Mesothelial cell of epicardium (in vitro differentiated cells): Measurements from ENCODE around the gene KCNC1. TPM values are rescaled to one million over a fixed set of nuclear protein-coding genes. Genes with fewer than 3 reads are reported as not detected.

Experiments
- DNase-seq, 2 experiments: peaks; one replicate each; pipeline ENCODE4 v3.0.0; 2021; ENCODE audit warnings: low spot score in 2 of 2; ENCODE audit not compliant: unreplicated experiment in 2 of 2
- H3K27ac Mint-ChIP-seq: 2 replicates; pipeline ENCODE4 v1.8.0; 2021; ENCODE audit warnings: mixed read lengths
- H3K27me3 Mint-ChIP-seq: 2 replicates; pipeline ENCODE4 v1.8.0; 2021; ENCODE audit warnings: low read depth, mixed read lengths
- H3K36me3 Mint-ChIP-seq: 2 replicates; pipeline ENCODE4 v1.8.0; 2021; ENCODE audit warnings: mixed read lengths
- H3K4me1 Mint-ChIP-seq: 2 replicates; pipeline ENCODE4 v1.8.0; 2021; ENCODE audit warnings: mixed read lengths
- H3K4me3 Mint-ChIP-seq: 2 replicates; pipeline ENCODE4 v1.8.0; 2021; ENCODE audit warnings: mild to moderate bottlenecking, moderate library complexity, mixed read lengths
- H3K9me3 Mint-ChIP-seq: 2 replicates; pipeline ENCODE4 v1.8.0; 2021; ENCODE audit warnings: mixed read lengths
- CTCF ChIP-seq: fragments of 200-600 bp; sonication (generic); IDR thresholded peaks from one replicate; pipeline ENCODE4 v1.5.0; 2021; ENCODE audit warnings: antibody characterized with exemption; ENCODE audit not compliant: unreplicated experiment
- total RNA-seq: library from RNA; stranded (reverse); gene quantifications from 3 replicates; pipeline ENCODE4 v1.2.1, GENCODE V29; 2021

Gene KCNC1
- total RNA-seq, 1 donor from 2014 or later, result 0.20 TPM

DNA sequence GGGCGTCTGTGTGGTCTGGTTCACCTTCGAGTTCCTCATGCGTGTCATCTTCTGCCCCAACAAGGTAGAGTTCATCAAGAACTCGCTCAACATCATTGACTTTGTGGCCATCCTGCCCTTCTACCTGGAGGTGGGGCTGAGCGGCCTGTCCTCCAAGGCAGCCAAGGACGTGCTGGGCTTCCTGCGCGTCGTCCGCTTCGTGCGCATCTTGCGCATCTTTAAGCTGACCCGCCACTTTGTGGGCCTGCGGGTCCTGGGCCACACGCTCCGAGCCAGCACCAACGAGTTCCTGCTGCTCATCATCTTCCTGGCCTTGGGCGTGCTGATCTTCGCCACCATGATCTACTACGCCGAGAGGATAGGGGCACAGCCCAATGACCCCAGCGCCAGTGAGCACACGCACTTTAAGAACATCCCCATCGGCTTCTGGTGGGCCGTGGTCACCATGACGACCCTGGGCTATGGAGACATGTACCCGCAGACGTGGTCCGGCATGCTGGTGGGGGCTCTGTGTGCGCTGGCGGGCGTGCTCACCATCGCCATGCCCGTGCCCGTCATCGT lies 37.3 kb downstream of the KCNC1 start:
- TF ChIP-seq CTCF, result no peak

DNA sequence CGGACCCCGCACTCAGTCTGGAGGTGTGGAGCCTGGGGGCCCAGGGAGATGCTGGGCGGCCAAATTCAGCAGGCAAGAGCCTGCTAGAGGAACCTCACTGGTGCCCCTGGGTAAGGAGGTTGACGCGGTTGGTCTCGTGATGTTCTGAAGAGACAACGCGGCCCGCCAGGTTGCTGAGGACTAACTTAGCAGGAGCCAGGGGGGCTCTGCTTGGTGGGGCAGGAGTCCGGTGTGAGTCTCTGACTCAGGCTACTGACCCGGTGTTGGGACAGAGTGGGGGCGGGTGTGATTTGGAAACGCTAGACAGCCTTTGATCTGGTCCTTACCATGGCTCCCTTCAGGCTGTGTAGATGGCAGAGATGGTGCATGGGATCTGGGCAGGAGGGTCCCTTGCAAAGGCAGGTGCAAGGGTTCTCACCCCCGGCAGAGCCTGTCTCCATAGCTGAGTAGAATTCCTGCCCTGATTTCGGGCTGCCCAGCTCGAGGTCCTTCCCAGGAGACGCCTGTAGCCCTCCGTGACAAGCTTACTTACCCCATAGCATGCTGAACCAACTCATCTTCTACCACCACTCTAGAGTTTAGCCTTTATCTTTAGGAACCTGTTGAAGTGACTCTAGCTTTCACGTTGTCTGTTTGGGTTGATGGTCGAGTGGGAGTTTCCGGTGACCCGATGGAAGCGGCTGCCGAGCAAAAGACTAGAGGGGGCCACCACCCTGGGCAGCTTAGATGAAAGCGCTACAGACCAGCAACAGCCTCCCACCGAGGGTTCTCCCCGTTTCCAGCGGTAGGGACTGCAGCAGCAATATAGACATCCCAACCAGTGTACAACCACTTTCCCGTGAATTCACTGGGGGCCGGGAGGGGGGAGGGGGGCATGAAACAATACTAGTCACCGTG lies 38.4 kb downstream of the KCNC1 start:
- H3K4me1 Mint-ChIP-seq, result no peaks in the 10 kb centered on the region
- H3K9me3 Mint-ChIP-seq, result no peaks in the 10 kb centered on the region
- peaks cover 3% of the 10 kb centered on the region for H3K27me3 Mint-ChIP-seq
- H3K27ac Mint-ChIP-seq, result no peak overlapping the region
- no peak for TF ChIP-seq CTCF
- no peak for DNase-seq
- H3K4me3 Mint-ChIP-seq, result no peak overlapping the region
- H3K36me3 Mint-ChIP-seq, result no peaks in the 10 kb centered on the region

More for the DNA sequence above, 37.3 kb downstream of the KCNC1 start:
- Mint-ChIP-seq H3K9me3 (no peaks in the 10 kb centered on the region), H3K27me3 (peaks cover 3% of the 10 kb centered on the region), H3K27ac (no peak overlapping the region), H3K4me1 (no peaks in the 10 kb centered on the region), H3K4me3 (no peak overlapping the region), H3K36me3 (no peaks in the 10 kb centered on the region)
- no peak for DNase-seq

- no peaks in the 10 kb centered on the region for H3K36me3 Mint-ChIP-seq
- no peak for TF ChIP-seq CTCF
- H3K4me3 Mint-ChIP-seq, result no peak overlapping the region
- H3K27me3 Mint-ChIP-seq, result peaks cover 3% of the 10 kb centered on the region
- no peaks in the 10 kb centered on the region for H3K4me1 Mint-ChIP-seq
- H3K9me3 Mint-ChIP-seq, result no peaks in the 10 kb centered on the region
- DNase-seq, result no peak
- H3K27ac Mint-ChIP-seq, result no peak overlapping the region
Measured at GRCh38 chr11:17773674-17774073, 39.1 kb downstream of the KCNC1 start.

GRCh38 chr11:17774232-17775034 lies 39.9 kb downstream of the KCNC1 start:
- Mint-ChIP-seq H3K27ac (no peak overlapping the region), H3K9me3 (no peaks in the 10 kb centered on the region), H3K4me1 (no peaks in the 10 kb centered on the region), H3K27me3 (peaks cover 3% of the 10 kb centered on the region), H3K36me3 (no peaks in the 10 kb centered on the region), H3K4me3 (no peak overlapping the region)
- no peak for DNase-seq
- TF ChIP-seq CTCF, result no peak

DNA sequence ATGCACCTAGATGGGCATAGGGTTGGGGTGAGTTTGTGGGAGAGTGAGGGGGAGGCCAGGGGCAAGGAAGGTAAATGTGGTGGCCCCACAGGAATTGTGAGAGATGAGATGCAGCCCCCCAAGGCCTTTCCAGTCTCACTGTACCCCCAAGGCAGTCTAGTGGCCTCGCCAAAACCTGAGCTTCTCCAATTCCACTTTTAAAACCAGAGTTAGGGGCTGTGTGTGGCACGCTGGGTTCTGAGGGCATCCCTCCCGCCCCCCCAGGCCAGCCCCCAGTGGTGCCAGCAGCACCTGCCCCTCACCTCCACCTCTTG lies 40.4 kb downstream of the KCNC1 start:
- DNase-seq, result no peak
- H3K27ac Mint-ChIP-seq, result no peak overlapping the region
- peaks cover 3% of the 10 kb centered on the region for H3K27me3 Mint-ChIP-seq
- no peaks in the 10 kb centered on the region for H3K4me1 Mint-ChIP-seq
- H3K36me3 Mint-ChIP-seq, result no peaks in the 10 kb centered on the region
- no peak for TF ChIP-seq CTCF
- H3K9me3 Mint-ChIP-seq, result no peaks in the 10 kb centered on the region
- no peak overlapping the region for H3K4me3 Mint-ChIP-seq
